Brain microvascular endothelial cell (primary cell): ENCODE measurements around the gene HECTD3.

Source experiments
- DNase-seq: peaks from one replicate; pipeline ENCODE4 v3.0.0-alpha.2; 2020
- H3K27ac ChIP-seq: fragments of 250-450 bp; sonication (Bioruptor Pico); 2 replicates; pipeline ENCODE4 v1.5.1; 2020; ENCODE audit warnings: mild to moderate bottlenecking, moderate library complexity
- H3K27me3 ChIP-seq: fragments of 250-450 bp; sonication (Bioruptor Pico); replicated peaks from 2 replicates; pipeline ENCODE4 v1.5.1; 2020; ENCODE audit warnings: mild to moderate bottlenecking
- H3K36me3 ChIP-seq: fragments of 250-450 bp; sonication (Bioruptor Pico); replicated peaks from 2 replicates; pipeline ENCODE4 v1.5.1; 2020; ENCODE audit warnings: mild to moderate bottlenecking
- H3K4me3 ChIP-seq: 2 replicates; pipeline ENCODE4 v1.5.1; 2011; ENCODE audit warnings: low read depth, mild to moderate bottlenecking, control low read depth, low read length, moderate library complexity
- CTCF ChIP-seq: IDR thresholded peaks from 2 replicates; pipeline ENCODE4 v1.5.1; 2011; ENCODE audit warnings: low read depth, mild to moderate bottlenecking, moderate library complexity, low read length, control low read depth, inconsistent platforms; ENCODE audit errors: missing control alignments
- in situ Hi-C: cut with HindIII; loops from 2 replicates; pipeline ENCODE4 v1.10.0; 2017; ENCODE audit warnings: low sequenced_read_pairs, low pct_ligation_motif_present

The HECTD3 gene

GRCh38 chr1:45010855-45011811, at the start of gene HECTD3:
HECTD3 (minus strand) TSS chr1:45011324; CDS start chr1:45011257, 67 bp downstream.
- DNase-seq, result peak; percentile 73
- in situ Hi-C loops, result loop anchor here (25.0 kb wide), 1 partner anchor 301 kb away; no protein-coding TSS in a partner anchor
- H3K4me3 ChIP-seq, result peak within 1 kb of the TSS; percentile 87
- H3K27me3 ChIP-seq, result no peaks in the 10 kb centered on the region
- peaks cover 55% of the 10 kb centered on the region for H3K36me3 ChIP-seq
- H3K27ac ChIP-seq, result peak within 1 kb of the TSS; percentile 60
- TF ChIP-seq CTCF, result no peak

- H3K4me3 ChIP-seq, result no peak overlapping the region
- no peaks in the 10 kb centered on the region for H3K36me3 ChIP-seq
- no peak overlapping the region for H3K27ac ChIP-seq
- no peak for DNase-seq
- in situ Hi-C loops, result no loop called here
- no peaks in the 10 kb centered on the region for H3K27me3 ChIP-seq
- TF ChIP-seq CTCF, result no peak
Observed at GRCh38 chr1:45059829-45060228, 48.7 kb upstream of the HECTD3 start.

GRCh38 chr1:45057542-45057941, 46.4 kb upstream of the HECTD3 start:
- in situ Hi-C loops, result no loop called here
- no peak for DNase-seq
- no peaks in the 10 kb centered on the region for H3K36me3 ChIP-seq
- H3K27me3 ChIP-seq, result no peaks in the 10 kb centered on the region
- H3K4me3 ChIP-seq, result no peak overlapping the region
- H3K27ac ChIP-seq, result no peak overlapping the region
- TF ChIP-seq CTCF, result no peak

GRCh38 chr1:45051005-45051772, 40.1 kb upstream of the HECTD3 start:
- no peaks in the 10 kb centered on the region for H3K36me3 ChIP-seq
- DNase-seq, result no peak
- no peak overlapping the region for H3K27ac ChIP-seq
- no peak overlapping the region for H3K4me3 ChIP-seq
- in situ Hi-C loops, result no loop called here
- no peaks in the 10 kb centered on the region for H3K27me3 ChIP-seq
- TF ChIP-seq CTCF, result no peak

- no peak overlapping the region for H3K4me3 ChIP-seq
- H3K36me3 ChIP-seq, result no peaks in the 10 kb centered on the region
- no peak for TF ChIP-seq CTCF
- in situ Hi-C loops, result no loop called here
- no peak for DNase-seq
- no peak overlapping the region for H3K27ac ChIP-seq
- H3K27me3 ChIP-seq, result no peaks in the 10 kb centered on the region
Observed at GRCh38 chr1:45047032-45047431, 35.9 kb upstream of the HECTD3 start.
